ENCODE data around the gene PLA2G2D.

PLA2G2D gene

GRCh38 chr1:20120796-20121195, 1.5 kb upstream of the PLA2G2D start:
- no peaks in the 10 kb centered on the region for H3F3A ChIP-seq (ENCODE audit: insufficient read depth)
- H3K36me3 ChIP-seq (ENCODE audit: low read length), result no peaks in the 10 kb centered on the region
- H3K27ac ChIP-seq (ENCODE audit: low read depth, low read length), result no peak overlapping the region
- no peak for TF ChIP-seq CTCF (IDR thresholded peaks at IDR 0.05; ENCODE audit: insufficient read depth, low read length, poor library complexity, severe bottlenecking)
- TF ChIP-seq EZH2phosphoT487 (conservative IDR thresholded peaks at IDR 0.05; ENCODE audit: low read length), result no peak
- H4K20me1 ChIP-seq (ENCODE audit: low read depth, low read length), result no peaks in the 10 kb centered on the region
- no peak overlapping the region for H3K4me3 ChIP-seq (ENCODE audit: insufficient read depth, low read length, poor library complexity, severe bottlenecking)
- no peaks in the 10 kb centered on the region for H3K9me3 ChIP-seq (ENCODE audit: insufficient read depth, low read length)
- H3K9me2 ChIP-seq (replicated peaks; ENCODE audit: insufficient read depth, low read length), result no peaks in the 10 kb centered on the region
- H3K27me3 ChIP-seq (ENCODE audit: low read length), result 0 out of 2 replicates have a peak, but pooled peaks cover 6% of the 10 kb centered on the region
- H3K9ac ChIP-seq (ENCODE audit: low read length), result no peak overlapping the region
- H3K79me2 ChIP-seq (ENCODE audit: insufficient read depth, low read length), result no peaks in the 10 kb centered on the region
- H3K4me2 ChIP-seq (ENCODE audit: low read depth, low read length, poor library complexity, severe bottlenecking), result no peak overlapping the region
- no peak overlapping the region for H2AFZ ChIP-seq (ENCODE audit: low read depth, low read length, severe bottlenecking)

GRCh38 chr1:20117236-20117635, 2.1 kb downstream of the PLA2G2D start:
- H3K36me3 ChIP-seq (ENCODE audit: low read length), result no peaks in the 10 kb centered on the region
- no peak overlapping the region for H2AFZ ChIP-seq (ENCODE audit: low read depth, low read length, severe bottlenecking)
- H3K4me3 ChIP-seq (ENCODE audit: insufficient read depth, low read length, poor library complexity, severe bottlenecking), result no peak overlapping the region
- H4K20me1 ChIP-seq (ENCODE audit: low read depth, low read length), result no peaks in the 10 kb centered on the region
- no peaks in the 10 kb centered on the region for H3F3A ChIP-seq (ENCODE audit: insufficient read depth)
- H3K79me2 ChIP-seq (ENCODE audit: insufficient read depth, low read length), result no peaks in the 10 kb centered on the region
- H3K4me2 ChIP-seq (ENCODE audit: low read depth, low read length, poor library complexity, severe bottlenecking), result no peak overlapping the region
- TF ChIP-seq EZH2phosphoT487 (conservative IDR thresholded peaks at IDR 0.05; ENCODE audit: low read length), result no peak
- no peak for TF ChIP-seq CTCF (IDR thresholded peaks at IDR 0.05; ENCODE audit: insufficient read depth, low read length, poor library complexity, severe bottlenecking)
- H3K9me3 ChIP-seq (ENCODE audit: insufficient read depth, low read length), result no peaks in the 10 kb centered on the region
- 0 out of 2 replicates have a peak, but pooled peaks cover 6% of the 10 kb centered on the region for H3K27me3 ChIP-seq (ENCODE audit: low read length)
- no peak overlapping the region for H3K27ac ChIP-seq (ENCODE audit: low read depth, low read length)
- no peaks in the 10 kb centered on the region for H3K9me2 ChIP-seq (replicated peaks; ENCODE audit: insufficient read depth, low read length)
- H3K9ac ChIP-seq (ENCODE audit: low read length), result no peak overlapping the region

- no peaks in the 10 kb centered on the region for H3K36me3 ChIP-seq (ENCODE audit: low read length)
- no peaks in the 10 kb centered on the region for H4K20me1 ChIP-seq (ENCODE audit: low read depth, low read length)
- H3K9ac ChIP-seq (ENCODE audit: low read length), result no peak overlapping the region
- no peaks in the 10 kb centered on the region for H3K9me2 ChIP-seq (replicated peaks; ENCODE audit: insufficient read depth, low read length)
- no peaks in the 10 kb centered on the region for H3K9me3 ChIP-seq (ENCODE audit: insufficient read depth, low read length)
- no peak overlapping the region for H3K4me2 ChIP-seq (ENCODE audit: low read depth, low read length, poor library complexity, severe bottlenecking)
- H3K79me2 ChIP-seq (ENCODE audit: insufficient read depth, low read length), result no peaks in the 10 kb centered on the region
- H3K27ac ChIP-seq (ENCODE audit: low read depth, low read length), result no peak overlapping the region
- H3F3A ChIP-seq (ENCODE audit: insufficient read depth), result no peaks in the 10 kb centered on the region
- no peak overlapping the region for H2AFZ ChIP-seq (ENCODE audit: low read depth, low read length, severe bottlenecking)
- no peaks in the 10 kb centered on the region for H3K27me3 ChIP-seq (ENCODE audit: low read length)
- TF ChIP-seq EZH2phosphoT487 (conservative IDR thresholded peaks at IDR 0.05; ENCODE audit: low read length) (no peak), CTCF (IDR thresholded peaks at IDR 0.05; ENCODE audit: insufficient read depth, low read length, poor library complexity, severe bottlenecking) (no peak)
- H3K4me3 ChIP-seq (ENCODE audit: insufficient read depth, low read length, poor library complexity, severe bottlenecking), result no peak overlapping the region
These were observed 3.4 kb downstream of the PLA2G2D start for GRCh38 chr1:20115916-20116315.

Measured in SU-DHL-6 (cell line).